ENCODE measurements around the gene KRT74.

KRT74 gene

DNA sequence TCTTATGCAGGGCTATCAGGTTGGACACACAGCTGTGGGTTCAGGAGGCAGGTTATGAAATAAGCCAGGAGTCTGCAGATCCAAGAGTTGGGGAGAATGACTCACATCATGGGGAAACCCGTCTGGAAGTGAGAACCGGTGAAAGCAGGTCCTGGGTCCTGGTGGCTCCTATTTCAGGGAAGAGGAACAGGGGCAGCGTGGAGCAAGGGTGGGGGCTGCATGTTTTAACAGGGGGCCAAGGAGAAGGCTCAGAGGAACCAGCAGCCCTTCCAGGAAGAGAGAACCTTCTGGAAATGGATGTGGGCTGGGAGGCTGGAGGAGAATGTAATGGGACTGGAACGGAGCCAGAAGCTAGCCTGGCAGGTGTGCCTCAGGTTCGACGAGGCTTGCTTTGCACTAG, 7.8 kb upstream of the KRT74 start:
- no CpG with 5 or more reads among the region's 6 CpGs for WGBS, 2 donors (ENCODE audit: extremely low coverage in 2 of 2, insufficient read length in 2 of 2, insufficient replicate concordance in 1 of 2)

DNA sequence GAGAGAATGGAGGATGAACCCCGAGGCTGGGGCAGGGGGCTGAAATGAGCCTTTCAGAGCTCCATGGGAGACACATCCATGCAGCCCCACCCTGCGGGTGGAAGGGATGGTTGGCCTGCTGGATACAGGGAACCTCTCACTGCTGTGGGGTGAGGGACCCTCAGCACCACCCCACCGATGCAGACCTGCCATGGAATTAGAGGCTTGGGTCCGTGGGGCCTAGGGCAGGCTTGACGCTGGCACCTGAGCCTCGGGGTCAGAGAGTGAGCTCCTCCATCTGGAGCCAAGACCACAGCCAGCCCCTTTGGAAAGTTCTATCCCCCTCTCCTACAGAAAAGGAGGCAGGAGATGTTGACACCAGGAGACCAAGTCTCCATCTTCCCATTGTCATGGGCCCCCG, 7.4 kb upstream of the KRT74 start:
- Histone ChIP-seq H3K79me1 (ENCODE audit: low read depth, low read length) (no peaks in the 10 kb centered on the region), H3K9ac (ENCODE audit: low read depth, low read length, poor library complexity) (no peak overlapping the region), H3K23ac (ENCODE audit: low read depth, low read length, poor library complexity) (no peak overlapping the region), H3K4me3 (ENCODE audit: low read length in 2 of 2) (no peak overlapping the region), H3K14ac (ENCODE audit: low read length) (no peak overlapping the region), H3K27me3 (ENCODE audit: control insufficient read depth in 3 of 3, insufficient read depth in 3 of 3, low read depth in 1 of 3, low read length in 3 of 3) (peaks cover 0 to 21% (median 0%) of the 10 kb centered on the region in 3 experiments), H2BK5ac (ENCODE audit: low read length) (no peak overlapping the region), H3K18ac (ENCODE audit: low read length) (peak overlapping the region; percentile 8), H2BK12ac (ENCODE audit: low read length) (no peak overlapping the region), H2BK15ac (ENCODE audit: low read length) (no peak overlapping the region), H3K36me3 (replicated peaks in 1 of 2; ENCODE audit: control insufficient read depth in 2 of 2, insufficient read depth in 2 of 2, low read length in 2 of 2) (no peaks in the 10 kb centered on the region), H2AFZ (ENCODE audit: low read length) (no peak overlapping the region), H2BK120ac (ENCODE audit: low read depth, low read length) (no peak overlapping the region), H3K4me1 (ENCODE audit: control insufficient read depth in 2 of 2, insufficient read depth in 1 of 2, low read depth in 1 of 2, low read length in 2 of 2) (peaks cover 0 to 7% of the 10 kb centered on the region in 2 donors), H3K4ac (ENCODE audit: low read length) (no peak overlapping the region), H3K27ac (replicated peaks; ENCODE audit: low read length) (no peak overlapping the region), H4K91ac (ENCODE audit: low read depth, low read length, poor library complexity) (no peak overlapping the region), H2AK5ac (ENCODE audit: low read depth, low read length) (no peak overlapping the region), H3K4me2 (ENCODE audit: insufficient read depth, low read length, poor library complexity, severe bottlenecking) (no peak overlapping the region), H3K9me3 (replicated peaks in 1 of 2; ENCODE audit: control insufficient read depth in 2 of 2, insufficient read depth in 1 of 2, low read depth in 1 of 2, low read length in 2 of 2) (no peaks in the 10 kb centered on the region), H4K8ac (ENCODE audit: low read depth, low read length) (no peak overlapping the region)
- WGBS, 2 donors (ENCODE audit: extremely low coverage in 2 of 2, insufficient read length in 2 of 2, insufficient replicate concordance in 1 of 2) = no CpG with 5 or more reads among the region's 7 CpGs
- no peak for DNase-seq (ENCODE audit: low spot score)

More for the DNA sequence above, 7.8 kb upstream of the KRT74 start:
- Histone ChIP-seq H3K14ac (ENCODE audit: low read length) (no peak overlapping the region), H4K8ac (ENCODE audit: low read depth, low read length) (no peak overlapping the region), H3K27me3 (ENCODE audit: control insufficient read depth in 3 of 3, insufficient read depth in 3 of 3, low read depth in 1 of 3, low read length in 3 of 3) (peaks cover 0 to 21% (median 0%) of the 10 kb centered on the region in 3 experiments), H3K79me1 (ENCODE audit: low read depth, low read length) (no peaks in the 10 kb centered on the region), H2BK120ac (ENCODE audit: low read depth, low read length) (no peak overlapping the region), H3K9ac (ENCODE audit: low read depth, low read length, poor library complexity) (no peak overlapping the region), H3K4me1 (ENCODE audit: control insufficient read depth in 2 of 2, insufficient read depth in 1 of 2, low read depth in 1 of 2, low read length in 2 of 2) (peaks cover 0 to 5% of the 10 kb centered on the region in 2 donors), H3K36me3 (replicated peaks in 1 of 2; ENCODE audit: control insufficient read depth in 2 of 2, insufficient read depth in 2 of 2, low read length in 2 of 2) (no peaks in the 10 kb centered on the region), H3K4ac (ENCODE audit: low read length) (no peak overlapping the region), H3K9me3 (replicated peaks in 1 of 2; ENCODE audit: control insufficient read depth in 2 of 2, insufficient read depth in 1 of 2, low read depth in 1 of 2, low read length in 2 of 2) (no peaks in the 10 kb centered on the region), H2AFZ (ENCODE audit: low read length) (no peak overlapping the region), H3K23ac (ENCODE audit: low read depth, low read length, poor library complexity) (no peak overlapping the region), H2BK5ac (ENCODE audit: low read length) (no peak overlapping the region), H2BK12ac (ENCODE audit: low read length) (no peak overlapping the region), H3K4me3 (ENCODE audit: low read length in 2 of 2) (no peak overlapping the region), H2BK15ac (ENCODE audit: low read length) (no peak overlapping the region), H3K4me2 (ENCODE audit: insufficient read depth, low read length, poor library complexity, severe bottlenecking) (no peak overlapping the region), H3K27ac (replicated peaks; ENCODE audit: low read length) (no peak overlapping the region), H4K91ac (ENCODE audit: low read depth, low read length, poor library complexity) (no peak overlapping the region), H3K18ac (ENCODE audit: low read length) (no peak overlapping the region), H2AK5ac (ENCODE audit: low read depth, low read length) (no peak overlapping the region)
- no peak for DNase-seq (ENCODE audit: low spot score)

DNA sequence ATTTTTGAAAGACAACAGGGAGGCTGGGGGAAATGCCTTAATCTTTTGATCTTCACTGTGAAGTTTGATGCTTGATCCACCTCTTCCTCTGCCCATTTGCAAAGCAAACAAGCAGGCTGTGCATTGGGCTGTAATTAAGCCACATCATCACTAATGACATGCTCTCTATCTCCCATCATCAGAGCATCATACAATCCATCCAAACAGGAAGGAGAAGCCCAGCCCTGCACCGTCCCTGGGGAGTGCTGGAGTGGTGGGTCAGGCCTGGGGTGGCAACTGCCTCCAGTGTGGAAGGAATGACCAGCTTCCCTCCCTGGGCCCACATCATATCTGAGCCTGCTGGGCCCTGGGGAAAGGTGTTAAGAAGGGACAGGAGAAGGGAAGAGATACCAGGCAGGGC, 6.9 kb upstream of the KRT74 start:
- DNase-seq (ENCODE audit: low spot score) = no peak
- no peak overlapping the region for H3K18ac ChIP-seq (ENCODE audit: low read length)
- H3K4me1 ChIP-seq (ENCODE audit: control insufficient read depth in 2 of 2, insufficient read depth in 1 of 2, low read depth in 1 of 2, low read length in 2 of 2) = peaks cover 0 to 7% of the 10 kb centered on the region in 2 donors
- no CpG with 5 or more reads among the region's 1 CpG for WGBS, 2 donors (ENCODE audit: extremely low coverage in 2 of 2, insufficient read length in 2 of 2, insufficient replicate concordance in 1 of 2)
- no peaks in the 10 kb centered on the region for H3K9me3 ChIP-seq (replicated peaks in 1 of 2; ENCODE audit: control insufficient read depth in 2 of 2, insufficient read depth in 1 of 2, low read depth in 1 of 2, low read length in 2 of 2)
- H2BK12ac ChIP-seq (ENCODE audit: low read length) = no peak overlapping the region
- H3K79me1 ChIP-seq (ENCODE audit: low read depth, low read length) = no peaks in the 10 kb centered on the region
- peaks cover 0 to 21% (median 0%) of the 10 kb centered on the region in 3 experiments for H3K27me3 ChIP-seq (ENCODE audit: control insufficient read depth in 3 of 3, insufficient read depth in 3 of 3, low read depth in 1 of 3, low read length in 3 of 3)
- no peak overlapping the region for H2BK120ac ChIP-seq (ENCODE audit: low read depth, low read length)
- no peak overlapping the region for H3K9ac ChIP-seq (ENCODE audit: low read depth, low read length, poor library complexity)
- no peak overlapping the region for H3K27ac ChIP-seq (replicated peaks; ENCODE audit: low read length)
- no peak overlapping the region for H3K23ac ChIP-seq (ENCODE audit: low read depth, low read length, poor library complexity)
- H2BK15ac ChIP-seq (ENCODE audit: low read length) = no peak overlapping the region
- no peaks in the 10 kb centered on the region for H3K36me3 ChIP-seq (replicated peaks in 1 of 2; ENCODE audit: control insufficient read depth in 2 of 2, insufficient read depth in 2 of 2, low read length in 2 of 2)
- no peak overlapping the region for H4K8ac ChIP-seq (ENCODE audit: low read depth, low read length)
- no peak overlapping the region for H3K4ac ChIP-seq (ENCODE audit: low read length)
- H2AK5ac ChIP-seq (ENCODE audit: low read depth, low read length) = no peak overlapping the region
- H2AFZ ChIP-seq (ENCODE audit: low read length) = no peak overlapping the region
- no peak overlapping the region for H3K4me2 ChIP-seq (ENCODE audit: insufficient read depth, low read length, poor library complexity, severe bottlenecking)
- H3K4me3 ChIP-seq (ENCODE audit: low read length in 2 of 2) = peak overlapping the region in 1 of 2 donors; percentile 9
- H4K91ac ChIP-seq (ENCODE audit: low read depth, low read length, poor library complexity) = no peak overlapping the region
- no peak overlapping the region for H3K14ac ChIP-seq (ENCODE audit: low read length)
- H2BK5ac ChIP-seq (ENCODE audit: low read length) = no peak overlapping the region

- Histone ChIP-seq H3K18ac (ENCODE audit: low read length) (peak overlapping the region; percentile 22), H3K4me1 (ENCODE audit: control insufficient read depth in 2 of 2, insufficient read depth in 1 of 2, low read depth in 1 of 2, low read length in 2 of 2) (peaks cover 0 to 7% of the 10 kb centered on the region in 2 donors), H3K23ac (ENCODE audit: low read depth, low read length, poor library complexity) (no peak overlapping the region), H2BK120ac (ENCODE audit: low read depth, low read length) (no peak overlapping the region), H2BK5ac (ENCODE audit: low read length) (no peak overlapping the region), H3K79me1 (ENCODE audit: low read depth, low read length) (no peaks in the 10 kb centered on the region), H2BK12ac (ENCODE audit: low read length) (no peak overlapping the region), H4K91ac (ENCODE audit: low read depth, low read length, poor library complexity) (no peak overlapping the region), H3K4ac (ENCODE audit: low read length) (no peak overlapping the region), H3K27ac (replicated peaks; ENCODE audit: low read length) (no peak overlapping the region), H4K8ac (ENCODE audit: low read depth, low read length) (no peak overlapping the region), H2AFZ (ENCODE audit: low read length) (no peak overlapping the region), H2BK15ac (ENCODE audit: low read length) (no peak overlapping the region), H2AK5ac (ENCODE audit: low read depth, low read length) (no peak overlapping the region), H3K9me3 (replicated peaks in 1 of 2; ENCODE audit: control insufficient read depth in 2 of 2, insufficient read depth in 1 of 2, low read depth in 1 of 2, low read length in 2 of 2) (no peaks in the 10 kb centered on the region), H3K27me3 (ENCODE audit: control insufficient read depth in 3 of 3, insufficient read depth in 3 of 3, low read depth in 1 of 3, low read length in 3 of 3) (peaks cover 0 to 21% (median 0%) of the 10 kb centered on the region in 3 experiments), H3K14ac (ENCODE audit: low read length) (no peak overlapping the region), H3K4me2 (ENCODE audit: insufficient read depth, low read length, poor library complexity, severe bottlenecking) (no peak overlapping the region), H3K9ac (ENCODE audit: low read depth, low read length, poor library complexity) (no peak overlapping the region), H3K36me3 (replicated peaks in 1 of 2; ENCODE audit: control insufficient read depth in 2 of 2, insufficient read depth in 2 of 2, low read length in 2 of 2) (no peaks in the 10 kb centered on the region), H3K4me3 (ENCODE audit: low read length in 2 of 2) (no peak overlapping the region)
- no peak for DNase-seq (ENCODE audit: low spot score)
- no CpG with 5 or more reads among the region's 10 CpGs for WGBS, 2 donors (ENCODE audit: extremely low coverage in 2 of 2, insufficient read length in 2 of 2, insufficient replicate concordance in 1 of 2)
Observed at GRCh38 chr12:52579468-52580465, 6.1 kb upstream of the KRT74 start.
